HEK293T (cell line): ENCODE results near the gene OR52E6.

Experiments used
- BHLHE40 ChIP-seq: fragments of 450-650 bp; IDR thresholded peaks from 2 replicates; pipeline ENCODE4 v1.6.1; 2016; ENCODE audit warnings: mild to moderate bottlenecking, moderate library complexity, borderline replicate concordance
- FOXK2 ChIP-seq: fragments of 450-650 bp; IDR thresholded peaks from 2 replicates; pipeline ENCODE4 v1.6.1; 2016; ENCODE audit warnings: mild to moderate bottlenecking
- SUZ12 ChIP-seq: fragments of 450-650 bp; IDR thresholded peaks from 2 replicates; pipeline ENCODE4 v1.6.1; 2016; ENCODE audit warnings: mild to moderate bottlenecking

GRCh38 chr11:5878564-5878963 is 36.9 kb upstream of the OR52E6 start:
- TF ChIP-seq FOXK2 (no peak), BHLHE40 (no peak), SUZ12 (no peak)
